NCI-H526 treated with DMSO at 0.1 percent for 48 hours (cell line): ENCODE results near the gene ITGB1.
"Not testable (repeated sequence)": the region's sequence is repeated elsewhere in the genome, so short reads cannot be mapped to it uniquely, and the experiment has no call there.

Experiments
- DNase-seq: peaks from one replicate; lab custom pipeline; 2025; lab: John Stamatoyannopoulos, UW

ITGB1 gene

DNA sequence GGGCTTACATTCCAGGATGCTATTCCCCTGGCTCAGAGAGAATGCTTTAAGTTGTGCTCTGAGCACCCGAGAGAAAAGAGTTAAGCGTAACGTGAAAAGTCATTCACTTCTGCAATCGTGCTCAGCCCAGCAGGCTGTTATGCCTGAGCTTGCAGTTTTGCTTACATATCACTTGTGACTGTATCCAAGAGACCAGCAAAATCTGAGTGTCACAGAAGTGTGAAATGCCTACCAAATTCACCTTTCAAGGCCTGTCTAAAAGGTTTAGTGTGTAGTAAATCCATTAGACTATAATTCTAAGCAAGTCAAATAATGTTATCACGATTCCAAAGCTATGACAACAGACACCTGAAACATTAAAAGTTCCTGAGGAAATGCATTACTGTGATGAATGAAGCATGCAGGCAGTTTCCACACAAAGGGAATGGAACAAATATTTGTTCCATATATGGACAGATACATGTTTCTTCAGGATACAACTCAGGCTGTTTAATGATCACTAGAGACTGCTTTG, 20.1 kb downstream of the ITGB1 start:
- no peak for DNase-seq

DNA sequence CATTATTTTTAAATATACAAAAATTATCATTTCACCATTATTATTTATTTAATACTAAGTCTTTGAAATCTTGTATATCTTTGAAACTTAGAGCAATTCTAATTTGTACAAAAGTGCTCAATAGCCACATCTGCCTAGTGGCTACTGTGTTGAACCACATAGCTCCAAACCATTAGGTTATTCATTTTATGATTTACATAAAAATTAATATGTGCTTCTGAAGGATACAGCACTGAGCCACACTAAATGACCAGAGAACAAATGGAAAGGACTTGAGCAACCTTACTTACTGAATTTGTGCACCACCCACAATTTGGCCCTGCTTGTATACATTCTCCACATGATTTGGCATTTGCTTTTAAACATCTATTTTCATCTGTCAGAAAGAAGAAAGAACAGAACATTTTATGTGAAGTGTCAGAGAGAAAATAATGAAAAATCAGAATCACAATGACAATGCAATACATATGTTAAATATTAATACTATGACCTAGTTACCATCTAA, 25.8 kb downstream of the ITGB1 start:
- DNase-seq: no peak

DNA sequence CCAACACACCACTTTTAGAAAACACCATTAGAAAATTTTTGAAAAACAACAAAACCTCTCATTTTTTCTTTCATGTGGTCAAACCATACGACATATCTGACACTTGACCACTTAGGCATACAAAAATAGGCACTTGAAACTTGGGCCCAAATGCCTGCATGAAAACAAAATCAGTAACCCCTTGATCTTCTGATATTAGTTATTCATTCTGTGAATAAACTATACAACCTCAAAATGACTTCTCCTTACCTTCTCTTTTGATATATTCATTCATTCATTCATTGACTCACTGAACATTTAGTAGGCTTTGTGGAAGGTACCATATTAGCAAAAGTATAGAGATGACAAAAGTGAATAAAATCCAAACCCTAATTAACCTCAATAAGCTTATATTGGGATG, 26.4 kb downstream of the ITGB1 start:
- DNase-seq: no peak

DNA sequence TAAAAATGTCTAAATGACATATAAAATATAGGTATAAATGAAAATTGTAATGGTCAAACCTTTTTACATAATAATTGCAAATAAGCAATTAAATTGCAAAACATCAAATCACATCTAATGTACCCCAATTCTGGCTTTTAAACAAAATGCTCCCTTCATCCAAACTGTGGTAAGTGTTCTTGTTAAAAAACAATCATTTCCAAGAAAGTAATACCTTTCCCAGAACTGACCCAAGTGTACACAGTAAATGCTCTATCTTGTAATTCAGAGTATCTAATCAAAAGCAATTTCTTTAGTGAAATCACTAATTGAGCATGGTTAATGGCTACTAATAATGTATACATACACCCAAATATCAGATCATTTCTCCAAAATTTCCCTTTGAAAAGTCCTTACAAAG, 28.0 kb downstream of the ITGB1 start:
- DNase-seq: no peak

DNA sequence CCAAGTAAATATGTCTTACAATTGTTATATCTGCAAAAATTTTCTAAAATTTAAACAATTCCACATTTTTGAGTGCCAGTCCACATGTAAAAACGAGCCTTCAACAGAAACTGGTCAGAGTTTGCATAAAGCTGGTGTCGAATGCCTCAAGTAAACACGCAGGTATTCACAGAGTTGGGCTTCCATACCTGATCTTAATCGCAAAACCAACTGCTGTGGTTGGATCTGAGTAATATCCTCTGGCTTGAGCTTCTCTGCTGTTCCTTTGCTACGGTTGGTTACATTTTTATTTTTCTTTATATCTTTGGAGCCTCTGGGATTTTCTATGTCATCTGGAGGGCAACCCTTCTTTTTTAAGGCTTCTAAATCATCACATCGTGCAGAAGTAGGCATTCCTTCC, 28.4 kb downstream of the ITGB1 start:
- peak; percentile 82 for DNase-seq

DNA sequence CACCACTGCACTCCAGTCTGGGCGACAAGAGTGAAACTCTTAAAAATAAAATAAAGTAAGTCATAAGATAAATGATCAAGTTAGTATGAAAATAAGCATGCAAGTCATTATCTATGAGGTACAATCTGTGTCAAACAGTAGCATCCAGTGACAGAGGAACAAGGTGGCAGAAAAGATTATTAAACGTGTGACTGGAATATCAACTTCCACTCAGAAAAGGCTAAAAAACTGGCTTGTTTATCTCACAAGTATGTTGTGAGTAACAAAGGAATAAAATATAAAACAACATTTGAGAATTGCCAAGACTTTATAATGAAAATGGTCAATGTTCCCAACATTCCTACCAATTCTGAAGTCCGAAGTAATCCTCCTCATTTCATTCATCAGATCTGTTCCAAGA, 30.3 kb downstream of the ITGB1 start:
- DNase-seq: no peak

DNA sequence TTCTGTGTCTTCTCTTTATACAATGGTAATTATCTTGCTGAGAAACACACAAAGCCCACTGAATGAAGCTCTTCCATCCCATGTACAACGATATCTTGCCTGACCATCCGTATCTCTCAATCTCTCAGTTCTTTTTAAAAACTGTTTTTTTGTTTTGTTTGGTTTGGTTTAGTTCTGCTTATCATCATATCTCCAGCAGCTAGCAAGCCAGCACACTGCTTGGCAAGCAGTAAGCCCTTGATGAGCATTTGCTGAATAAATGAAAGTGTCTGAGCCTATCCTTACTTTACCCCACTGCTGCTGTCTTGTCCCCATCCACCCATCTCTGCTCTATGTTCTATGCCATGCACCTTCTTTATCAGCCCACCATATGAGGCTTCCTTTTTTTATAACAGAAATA, 34.2 kb downstream of the ITGB1 start:
- no peak for DNase-seq

DNA sequence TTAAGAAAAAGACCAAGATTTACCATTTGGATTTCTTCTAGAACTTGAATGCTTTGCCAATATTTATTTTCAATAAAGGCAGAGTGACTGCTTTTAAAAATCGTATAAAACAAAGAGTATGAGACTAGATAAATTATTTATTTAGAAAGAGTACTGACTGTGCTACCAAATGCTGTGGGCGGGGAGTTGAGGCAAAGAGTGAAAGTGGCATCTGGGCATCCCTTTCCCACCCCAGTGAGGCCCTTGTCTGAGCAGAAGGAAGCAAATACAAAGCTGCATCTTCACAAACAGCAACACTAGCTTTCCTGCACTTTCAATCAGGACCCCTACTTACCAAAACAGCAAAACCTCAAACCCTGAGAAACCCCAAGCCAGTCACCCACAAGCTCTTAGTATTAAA, 34.9 kb downstream of the ITGB1 start:
- no peak for DNase-seq

DNA sequence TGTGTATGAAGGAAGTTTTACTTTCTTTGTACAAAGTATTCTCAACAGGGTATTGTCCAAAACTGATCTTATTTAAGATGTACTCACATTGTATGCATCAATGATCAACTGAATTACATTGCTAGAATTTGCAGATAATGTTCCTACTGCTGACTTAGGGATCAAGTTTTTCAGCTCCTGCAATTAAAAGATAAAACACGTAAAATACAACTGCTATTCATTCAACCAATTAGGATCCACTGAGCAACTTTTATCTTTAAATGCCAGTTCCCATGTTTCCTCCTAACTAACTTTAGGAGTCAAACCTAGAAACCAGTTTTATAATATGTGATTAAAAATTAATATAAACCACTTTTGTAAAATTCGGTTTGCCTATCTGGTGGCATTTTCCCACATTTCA, 35.9 kb downstream of the ITGB1 start:
- no peak for DNase-seq

DNA sequence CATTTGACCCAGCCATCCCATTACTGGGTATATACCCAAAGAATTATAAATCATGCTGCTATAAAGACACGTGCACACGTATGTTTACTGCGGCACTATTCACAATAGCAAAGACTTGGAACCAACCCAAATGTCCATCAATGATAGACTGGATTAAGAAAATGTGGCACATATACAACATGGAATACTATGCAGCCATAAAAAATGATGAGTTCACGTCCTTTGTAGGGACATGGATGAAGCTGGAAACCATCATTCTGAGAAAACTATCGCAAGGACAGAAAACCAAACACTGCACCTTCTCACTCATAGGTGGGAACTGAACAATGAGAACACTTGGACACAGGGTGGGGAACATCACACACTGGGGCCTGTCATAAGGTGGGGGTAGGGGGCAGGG, 40.2 kb downstream of the ITGB1 start:
- not testable (repeated sequence) for DNase-seq

DNA sequence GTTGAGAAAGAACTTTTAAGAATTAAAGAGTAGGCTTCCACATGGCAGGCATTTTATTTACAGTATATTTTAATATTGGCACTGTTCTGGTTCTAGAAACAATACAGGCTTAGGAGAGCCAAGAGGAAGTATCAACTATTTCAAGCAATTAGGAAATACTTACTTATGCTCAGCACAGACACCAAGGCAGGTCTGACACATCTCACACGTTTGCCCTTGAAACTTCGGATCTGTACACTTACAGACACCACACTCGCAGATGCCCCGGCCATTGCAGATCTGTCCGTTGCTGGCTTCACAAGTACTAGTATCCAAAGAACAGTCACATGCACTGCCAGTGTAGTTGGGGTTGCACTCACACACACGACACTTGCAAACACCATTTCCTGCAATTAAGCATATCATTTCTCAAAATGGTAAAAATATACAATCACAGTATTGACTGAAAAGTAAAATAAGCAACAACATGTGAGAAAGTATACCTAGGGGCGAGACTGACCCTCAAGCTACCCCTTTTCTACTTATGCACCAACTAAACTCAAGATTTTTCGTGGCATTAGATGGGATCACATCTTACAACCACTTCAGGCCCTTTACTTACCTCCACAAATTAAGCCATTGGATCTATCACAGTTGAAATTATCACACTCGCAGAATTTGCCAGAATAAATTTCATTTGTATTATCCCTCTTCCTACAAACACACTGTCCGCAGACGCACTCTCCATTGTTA, 46.6 kb downstream of the ITGB1 start:
- DNase-seq: no peak

DNA sequence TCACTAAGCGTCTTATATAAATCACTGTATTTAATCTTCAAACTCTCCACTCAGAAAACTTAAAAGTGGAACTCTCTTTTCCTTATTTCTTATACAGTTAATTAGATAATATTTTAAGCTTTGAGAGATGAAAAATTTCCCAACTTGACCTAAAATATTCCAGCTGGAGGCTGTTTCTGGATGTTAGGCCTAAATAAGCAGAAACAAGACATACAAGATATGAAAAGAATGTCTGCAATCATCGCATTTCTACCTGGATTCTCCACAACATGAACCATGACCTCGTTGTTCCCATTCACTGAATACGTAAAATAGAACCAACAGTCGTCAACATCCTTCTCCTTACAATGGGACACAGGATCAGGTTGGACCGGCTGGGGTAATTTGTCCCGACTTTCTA, 48.1 kb downstream of the ITGB1 start:
- not testable (repeated sequence) for DNase-seq

DNA sequence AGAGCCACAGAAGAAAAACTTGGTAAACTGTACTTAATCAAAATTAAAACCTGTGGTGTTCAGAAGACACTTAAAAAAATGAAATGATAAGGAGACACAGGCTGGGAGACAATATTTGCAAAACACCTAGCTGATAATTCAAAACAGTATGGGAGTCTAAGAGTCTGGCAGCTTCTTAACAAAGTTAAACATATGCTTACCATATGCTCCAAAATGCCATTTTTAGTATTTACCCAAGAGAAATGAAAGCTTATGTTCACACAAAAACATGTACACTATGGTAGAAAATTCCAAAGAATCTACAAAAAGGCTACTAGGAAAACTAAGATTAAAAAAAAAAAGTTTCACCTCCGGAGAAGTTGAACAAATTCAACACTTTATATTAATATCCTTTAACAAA, 48.6 kb downstream of the ITGB1 start:
- no peak for DNase-seq

DNA sequence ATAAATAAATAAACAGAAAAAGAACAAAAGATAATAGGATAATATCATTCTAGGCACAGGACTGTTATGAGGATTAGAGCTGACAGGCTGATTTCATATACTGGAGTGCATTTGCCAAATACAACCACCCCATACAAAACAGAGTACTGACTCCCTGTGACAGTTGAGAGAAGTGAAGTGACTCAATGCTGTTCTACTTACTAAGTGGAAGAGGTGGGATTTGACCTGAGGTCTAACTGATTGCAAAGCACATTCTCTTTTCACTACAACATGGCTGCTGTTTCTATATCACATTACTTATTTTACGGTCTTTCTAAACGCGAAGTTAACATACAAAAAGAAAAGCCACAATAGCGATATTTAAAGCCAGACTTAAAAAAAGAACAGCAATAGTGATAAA, 51.4 kb downstream of the ITGB1 start:
- no peak for DNase-seq

DNA sequence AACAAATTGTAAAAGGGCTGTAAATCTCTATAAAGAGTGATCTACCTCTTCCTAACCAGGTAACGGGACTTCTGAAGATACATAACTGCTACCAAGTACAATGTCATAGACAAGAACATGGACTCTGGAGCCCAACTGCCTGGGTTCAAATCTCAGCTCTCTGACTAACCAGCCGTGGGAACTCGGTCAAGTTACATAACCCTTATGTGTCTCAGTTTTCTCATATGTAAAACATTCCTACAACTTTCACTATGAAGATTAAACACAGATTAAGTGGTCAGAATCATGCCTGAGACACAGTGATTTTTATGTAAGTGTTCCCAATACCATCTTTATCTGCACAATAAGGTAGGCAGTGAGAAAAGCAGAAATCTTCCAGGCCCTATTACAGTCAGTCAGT, 52.6 kb downstream of the ITGB1 start:
- DNase-seq: no peak

DNA sequence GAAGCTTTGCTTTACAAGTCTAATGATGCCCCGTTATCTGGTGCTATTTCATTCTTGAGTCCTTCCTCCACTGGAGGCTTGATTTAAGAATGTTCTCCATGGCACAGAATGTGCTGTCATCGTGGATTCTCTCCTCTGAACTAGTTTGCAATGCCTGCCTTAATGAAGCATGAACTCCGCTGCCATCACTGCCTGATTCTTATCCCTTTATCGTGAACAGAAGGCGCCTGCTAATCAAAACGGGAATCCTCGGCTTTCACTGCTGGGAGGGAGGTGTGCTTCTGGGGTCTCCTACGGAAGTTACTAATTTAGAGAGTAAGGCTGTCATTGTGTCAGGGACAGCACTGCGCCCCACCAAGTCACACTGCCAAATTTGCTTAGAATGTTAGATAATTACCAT, 56.2 kb downstream of the ITGB1 start:
- DNase-seq: peak; percentile 33

DNA sequence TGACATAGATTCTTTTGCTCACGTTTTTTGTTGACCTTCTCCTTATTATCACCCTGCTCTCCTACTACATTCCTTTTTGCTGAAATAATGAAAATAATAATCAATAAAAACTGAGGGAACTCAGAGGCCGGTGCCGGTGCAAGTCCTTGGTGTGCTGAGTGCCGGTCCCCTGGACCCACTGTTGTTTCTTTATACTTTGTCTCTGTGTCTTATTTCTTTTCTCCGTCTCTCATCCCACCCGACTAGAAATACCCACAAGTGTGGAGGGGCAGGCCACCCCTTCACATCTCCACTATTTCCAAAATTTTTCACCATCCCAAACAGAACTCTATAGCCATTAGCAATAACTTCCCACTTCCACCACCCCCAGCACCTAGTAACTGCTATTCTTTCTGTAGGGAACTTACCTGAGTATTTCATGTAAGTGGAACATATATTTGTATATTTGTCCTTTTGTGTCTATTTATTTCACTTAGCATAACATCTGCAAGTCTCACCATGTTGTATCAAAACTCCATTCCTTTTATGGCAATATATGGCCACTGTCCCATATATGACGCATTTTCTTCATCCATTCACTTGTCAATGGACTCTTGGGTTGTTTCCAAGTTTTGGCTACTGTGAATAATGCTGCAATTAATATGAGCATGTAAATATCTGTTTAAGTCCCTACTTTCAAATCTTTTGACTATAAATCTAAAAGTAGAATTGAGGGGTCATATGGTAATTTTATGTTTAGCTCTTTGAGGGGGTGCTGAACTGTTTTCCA, 62.6 kb downstream of the ITGB1 start:
- DNase-seq: not testable (repeated sequence)

DNA sequence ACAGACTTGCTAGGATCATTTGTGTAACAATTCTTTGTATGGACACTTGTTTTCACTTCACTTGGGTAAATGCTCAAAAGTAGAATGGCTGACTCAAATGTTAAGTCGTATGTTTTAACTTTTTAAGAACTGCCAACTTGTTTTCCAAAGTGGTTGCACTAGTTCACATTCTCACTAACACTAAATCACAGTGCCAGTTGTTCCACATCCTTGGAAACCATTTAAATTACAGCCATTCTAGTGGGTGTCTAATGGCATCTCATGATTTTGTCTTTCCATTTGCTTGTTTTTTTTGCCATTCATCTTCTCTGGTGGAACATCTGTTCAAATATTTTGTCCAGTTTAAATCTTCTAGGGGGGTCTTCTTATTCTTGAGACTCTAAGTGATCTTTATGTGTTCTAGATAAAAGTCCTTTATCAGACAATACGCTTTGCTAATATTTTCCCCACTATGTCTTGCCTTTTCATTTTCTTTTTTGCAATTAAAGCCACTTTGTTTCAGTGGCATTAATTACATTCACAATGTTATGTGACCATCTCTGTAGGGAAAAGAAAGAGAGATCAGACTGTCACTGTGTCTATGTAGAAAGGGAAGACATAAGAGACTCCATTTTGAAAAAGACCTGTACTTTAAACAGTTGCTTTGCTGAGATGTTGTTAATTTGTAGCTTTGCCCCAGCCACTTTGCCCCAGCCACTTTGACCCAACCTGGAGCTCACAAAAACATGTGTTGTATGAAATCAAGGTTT, 63.9 kb downstream of the ITGB1 start:
- DNase-seq: no peak

DNA sequence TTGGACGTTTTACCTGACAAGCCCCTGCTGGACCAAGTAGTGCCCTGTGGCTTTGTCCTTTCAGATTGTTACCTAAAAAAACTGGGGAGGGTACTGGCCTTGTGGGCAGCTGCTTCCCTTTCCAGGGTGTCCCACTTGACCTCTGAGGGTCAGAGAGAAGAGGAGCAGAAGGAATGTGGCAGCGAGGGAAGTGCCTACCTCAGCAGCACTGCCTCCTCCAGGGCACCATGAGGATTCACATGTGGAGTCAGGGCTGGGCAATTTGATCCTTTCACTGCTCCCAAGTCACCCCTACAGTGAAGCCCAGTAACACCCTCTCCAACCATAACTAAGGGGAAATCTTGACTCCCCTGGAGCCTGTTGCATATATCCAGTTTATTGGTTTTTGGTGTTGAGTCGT, 64.6 kb downstream of the ITGB1 start:
- no peak for DNase-seq

DNA sequence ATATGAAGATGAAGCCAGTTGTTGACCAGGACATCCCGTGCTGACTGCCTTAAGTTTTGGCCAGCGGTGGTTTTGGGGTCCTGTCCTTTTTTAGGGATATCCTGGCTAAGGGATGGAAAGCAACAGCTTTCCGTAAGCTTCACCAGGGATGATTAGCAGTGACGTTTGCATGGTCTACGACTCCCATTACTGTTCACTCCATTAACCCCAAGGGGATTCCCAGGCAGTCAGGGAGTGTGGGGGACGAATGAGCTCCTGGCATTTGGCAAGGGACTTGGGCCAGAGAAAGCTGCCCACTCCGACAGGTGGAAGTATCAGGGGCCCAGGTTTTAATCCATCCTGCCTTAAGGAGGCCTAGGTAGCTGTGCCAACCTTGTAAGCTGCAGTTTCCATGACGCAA, 66.8 kb downstream of the ITGB1 start:
- DNase-seq: no peak

DNA sequence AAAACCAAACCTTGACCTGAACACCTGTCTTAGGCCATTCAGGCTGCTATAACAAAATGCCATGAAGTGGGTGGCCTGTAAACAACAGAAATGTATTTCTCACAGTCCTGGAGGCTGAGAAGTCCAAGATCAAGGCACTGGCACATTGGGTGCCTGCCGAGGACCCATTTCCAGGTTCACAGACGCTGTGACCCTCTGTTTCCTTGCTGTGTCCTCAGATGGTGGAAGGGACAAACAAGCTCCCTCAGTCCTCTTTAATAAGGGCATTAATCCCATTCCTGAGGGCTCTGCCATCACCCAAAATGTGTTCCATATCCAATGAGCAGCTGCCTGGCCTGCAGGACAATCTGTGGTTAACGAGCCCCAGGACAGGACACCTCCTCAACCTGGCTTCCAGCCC, 67.6 kb downstream of the ITGB1 start:
- DNase-seq: no peak

DNA sequence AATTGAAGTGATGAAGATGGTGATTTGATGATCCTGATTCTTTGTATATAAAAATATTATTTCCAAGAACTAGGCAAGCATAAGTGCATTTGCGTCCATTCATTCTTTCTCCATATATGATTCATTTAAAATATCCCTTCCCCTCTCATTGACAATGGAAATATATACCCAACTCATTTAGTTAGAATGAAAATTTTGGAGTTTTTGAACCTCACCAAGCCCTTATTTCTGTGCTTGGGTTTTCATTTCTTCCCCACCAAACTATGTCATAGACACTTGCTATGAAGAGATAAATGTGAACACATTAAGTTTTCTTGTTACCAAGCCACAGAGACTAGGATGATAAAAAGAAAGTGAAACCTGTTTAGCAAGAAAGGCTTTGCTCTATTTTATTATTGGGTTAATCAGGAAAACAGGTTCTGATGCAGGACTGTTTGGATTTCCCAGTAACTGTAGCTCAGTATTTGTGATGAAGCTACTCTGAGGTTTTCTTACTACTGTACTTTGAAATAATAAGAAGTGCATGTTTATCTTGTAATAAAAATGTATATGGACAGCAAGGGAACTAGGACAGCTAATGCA, 68.3 kb downstream of the ITGB1 start:
- no peak for DNase-seq
